Transverse colon (tissue), 4 donors: ENCODE data around the gene ADAMTS6.

Experiments
- POLR2AphosphoS5 ChIP-seq, 3 donors: sonication (generic); formaldehyde crosslinking; IDR thresholded peaks; one replicate each; pipeline ENCODE4 v1.6.1; 2016; ENCODE audit warnings: antibody characterized with exemption in 3 of 3
- TF ChIP-seq, protein P1 (sequence below), 5 experiments: fragments of 200-600 bp in 3 of 5; fragments of 450-650 bp in 2 of 5; sonication (generic) in 3 of 5; IDR thresholded peaks; 1 replicate in 2 of 5; 2 replicates in 3 of 5; pipeline ENCODE4 v1.5.1; 2016 to 2017; ENCODE audit warnings: antibody characterized with exemption in 5 of 5, inconsistent platforms in 3 of 5, mild to moderate bottlenecking in 2 of 5, moderate library complexity in 1 of 5

DNA sequence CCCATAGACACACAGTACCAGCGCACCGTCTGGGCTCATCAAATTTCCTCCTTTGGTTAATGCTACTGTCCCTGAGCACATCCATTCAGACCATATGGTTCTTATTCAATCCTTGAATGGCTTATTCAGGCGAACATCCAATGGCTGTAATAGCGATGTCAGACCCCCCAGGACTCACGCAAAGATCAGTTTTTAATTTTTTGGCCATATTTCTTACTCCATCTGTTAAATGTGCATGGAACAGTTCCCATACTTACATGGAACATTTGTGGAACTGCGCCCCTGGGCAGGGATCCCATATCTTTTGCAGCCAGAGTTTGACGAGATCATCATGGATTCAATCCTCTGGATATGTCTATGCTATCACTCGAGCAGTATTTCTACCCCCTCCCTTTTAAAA is 213.2 kb downstream of the ADAMTS6 start:
- TF ChIP-seq, protein P1, sequence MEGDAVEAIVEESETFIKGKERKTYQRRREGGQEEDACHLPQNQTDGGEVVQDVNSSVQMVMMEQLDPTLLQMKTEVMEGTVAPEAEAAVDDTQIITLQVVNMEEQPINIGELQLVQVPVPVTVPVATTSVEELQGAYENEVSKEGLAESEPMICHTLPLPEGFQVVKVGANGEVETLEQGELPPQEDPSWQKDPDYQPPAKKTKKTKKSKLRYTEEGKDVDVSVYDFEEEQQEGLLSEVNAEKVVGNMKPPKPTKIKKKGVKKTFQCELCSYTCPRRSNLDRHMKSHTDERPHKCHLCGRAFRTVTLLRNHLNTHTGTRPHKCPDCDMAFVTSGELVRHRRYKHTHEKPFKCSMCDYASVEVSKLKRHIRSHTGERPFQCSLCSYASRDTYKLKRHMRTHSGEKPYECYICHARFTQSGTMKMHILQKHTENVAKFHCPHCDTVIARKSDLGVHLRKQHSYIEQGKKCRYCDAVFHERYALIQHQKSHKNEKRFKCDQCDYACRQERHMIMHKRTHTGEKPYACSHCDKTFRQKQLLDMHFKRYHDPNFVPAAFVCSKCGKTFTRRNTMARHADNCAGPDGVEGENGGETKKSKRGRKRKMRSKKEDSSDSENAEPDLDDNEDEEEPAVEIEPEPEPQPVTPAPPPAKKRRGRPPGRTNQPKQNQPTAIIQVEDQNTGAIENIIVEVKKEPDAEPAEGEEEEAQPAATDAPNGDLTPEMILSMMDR (IDR thresholded peaks at IDR 0.05): no peak
- TF ChIP-seq POLR2AphosphoS5 (IDR thresholded peaks at IDR 0.05): no peak
